CD8-positive, alpha-beta memory T cell (primary cell): ENCODE data around the gene LRIT3. TPM values are rescaled to one million over a fixed set of nuclear protein-coding genes. Genes with fewer than 3 reads are reported as not detected.

Experiments
- CTCF ChIA-PET: fragments of 350-600 bp; sonication (Branson Sonifier 250); formaldehyde crosslinking; loops from one replicate; lab custom pipeline; 2021; ENCODE audit warnings: antibody characterized with exemption; lab: Charles Lee
- POLR2A ChIA-PET: fragments of 350-600 bp; sonication (Branson Sonifier 250); formaldehyde crosslinking; loops from one replicate; lab custom pipeline; 2021; ENCODE audit warnings: antibody characterized with exemption; lab: Charles Lee
- DNase-seq, 5 donors: peaks; one replicate each; pipeline versions ENCODE4 v3.0.0 to v3.0.0-alpha.2; 2020 to 2022; ENCODE audit warnings: mixed read lengths in 1 of 5
- H3K27ac ChIP-seq: one replicate; pipeline ENCODE4 v1.7.0; 2013; ENCODE audit warnings: low read depth, mild to moderate bottlenecking, low read length, moderate library complexity
- H3K27me3 ChIP-seq: 2 replicates; pipeline ENCODE4 v1.7.0; 2013; ENCODE audit warnings: low read length, mild to moderate bottlenecking; ENCODE audit not compliant: insufficient read depth, poor library complexity, severe bottlenecking
- H3K36me3 ChIP-seq: 2 replicates; pipeline ENCODE4 v1.7.0; 2013; ENCODE audit warnings: mild to moderate bottlenecking, low read length, moderate library complexity; ENCODE audit not compliant: insufficient read depth
- H3K4me1 ChIP-seq: 2 replicates; pipeline ENCODE4 v1.7.0; 2013; ENCODE audit warnings: mild to moderate bottlenecking, low read length, moderate library complexity; ENCODE audit not compliant: insufficient read depth
- H3K4me3 ChIP-seq: 2 replicates; pipeline ENCODE4 v1.7.0; 2013; ENCODE audit warnings: mild to moderate bottlenecking, low read length
- H3K9me3 ChIP-seq: 2 replicates; pipeline ENCODE4 v1.7.0; 2013; ENCODE audit warnings: mild to moderate bottlenecking, low read length
- H3K27ac Mint-ChIP-seq, 8 donors: one replicate each; pipeline ENCODE4 v1.8.0; 2020 to 2021; ENCODE audit warnings: mixed read lengths in 8 of 8, mild to moderate bottlenecking in 6 of 8, inconsistent platforms in 3 of 8, moderate library complexity in 3 of 8
- H3K27me3 Mint-ChIP-seq, 2 donors: one replicate each; pipeline ENCODE4 v1.8.0; 2020 to 2021; ENCODE audit warnings: mixed read lengths in 2 of 2, mild to moderate bottlenecking in 1 of 2, moderate library complexity in 1 of 2
- H3K36me3 Mint-ChIP-seq, 3 donors: one replicate each; pipeline ENCODE4 v1.8.0; 2020 to 2021; ENCODE audit warnings: mixed read lengths in 3 of 3, inconsistent platforms in 1 of 3, mild to moderate bottlenecking in 1 of 3
- H3K4me1 Mint-ChIP-seq, 3 donors: one replicate each; pipeline ENCODE4 v1.8.0; 2020 to 2021; ENCODE audit warnings: mixed read lengths in 3 of 3, inconsistent platforms in 1 of 3, mild to moderate bottlenecking in 1 of 3
- H3K4me3 Mint-ChIP-seq, 7 donors: one replicate each; pipeline ENCODE4 v1.8.0; 2020 to 2021; ENCODE audit warnings: mixed read lengths in 7 of 7, mild to moderate bottlenecking in 6 of 7, moderate library complexity in 4 of 7, inconsistent platforms in 2 of 7
- H3K9me3 Mint-ChIP-seq, 5 donors: one replicate each; pipeline ENCODE4 v1.8.0; 2020 to 2022; ENCODE audit warnings: mixed read lengths in 5 of 5, mild to moderate bottlenecking in 3 of 5, moderate library complexity in 2 of 5, inconsistent platforms in 1 of 5
- polyA plus RNA-seq: library from polyadenylated mRNA; unstranded; fragments of 300-500 nt; fragmentation: Illumina TruSeq; gene quantifications from one replicate; pipeline ENCODE4 v1.2.3, GENCODE V29; 2021
- total RNA-seq, 2 experiments: library from RNA; stranded (reverse); gene quantifications; one replicate each; pipeline ENCODE4 v1.2.3, GENCODE V29; 2021

The LRIT3 gene
- total and polyA plus RNA-seq, 3 experiments from 2014 or later: 0.20 to 0.24 TPM; not detected in 1

DNA sequence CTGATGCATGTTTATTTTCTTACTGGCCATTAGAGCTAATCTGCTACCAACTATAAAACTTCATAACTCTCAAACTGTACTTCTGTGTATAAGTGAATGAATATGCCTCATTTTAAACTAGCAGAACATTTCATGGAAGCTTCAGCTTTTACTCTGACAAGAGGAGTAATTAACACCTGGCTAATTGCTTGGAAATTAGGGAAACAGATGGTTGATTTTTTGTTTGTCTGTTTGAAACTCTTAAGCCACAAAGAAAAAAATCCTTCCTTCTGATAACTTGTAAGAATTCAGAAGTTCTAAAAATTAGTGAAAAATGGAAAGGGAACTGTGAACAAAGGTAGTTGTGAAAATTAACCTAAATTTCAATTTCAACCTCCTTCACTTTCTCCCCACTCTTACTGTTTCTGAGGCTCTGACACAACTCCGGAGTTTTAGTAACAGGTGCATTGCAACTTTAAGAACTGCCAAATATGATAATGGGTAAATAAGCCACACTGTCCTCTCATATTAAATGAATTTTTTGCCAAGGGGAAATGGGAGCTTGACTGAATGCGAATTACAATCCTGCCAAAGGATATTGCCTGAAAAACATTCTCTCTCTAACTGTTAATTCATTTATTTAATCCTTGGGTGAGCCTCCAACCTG, 65.8 kb downstream of the LRIT3 start:
- Mint-ChIP-seq H3K36me3 (peaks cover 0 to 2% (median 0%) of the 10 kb centered on the region in 3 donors), H3K27ac (no peak overlapping the region), H3K27me3 (peaks cover 5 to 48% of the 10 kb centered on the region in 2 donors), H3K4me3 (no peak overlapping the region), H3K4me1 (no peaks in the 10 kb centered on the region), H3K9me3 (no peaks in the 10 kb centered on the region)
- Histone ChIP-seq H3K9me3 (no peaks in the 10 kb centered on the region), H3K36me3 (no peaks in the 10 kb centered on the region), H3K27me3 (no peaks in the 10 kb centered on the region), H3K4me3 (no peak overlapping the region), H3K27ac (no peak overlapping the region), H3K4me1 (no peaks in the 10 kb centered on the region)
- ChIA-PET POLR2A (no interaction called here), CTCF (no interaction called here)
- DNase-seq: no peak

DNA sequence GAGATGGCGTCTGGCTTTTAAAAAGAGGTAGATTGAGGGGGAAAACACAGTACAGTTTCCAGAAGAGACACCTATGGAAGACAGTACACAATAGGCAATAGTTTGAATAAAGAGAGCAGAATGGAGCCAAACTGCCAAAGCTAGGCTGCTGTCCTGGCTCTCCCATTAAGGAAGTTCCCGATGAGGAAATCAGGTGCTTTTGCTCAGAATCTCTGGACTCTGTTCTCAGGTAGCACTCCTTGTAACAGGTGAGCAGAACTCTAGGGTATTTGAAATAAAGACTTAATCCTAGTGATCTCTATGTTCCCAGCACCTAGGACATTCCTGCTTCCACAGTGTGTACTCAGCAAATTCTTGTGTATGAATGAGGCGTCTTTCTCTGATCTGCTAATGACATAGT, 66.4 kb downstream of the LRIT3 start:
- Mint-ChIP-seq H3K36me3 (peaks cover 0 to 2% (median 0%) of the 10 kb centered on the region in 3 donors), H3K27ac (no peak overlapping the region), H3K9me3 (no peaks in the 10 kb centered on the region), H3K4me1 (no peaks in the 10 kb centered on the region), H3K27me3 (peaks cover 5 to 48% of the 10 kb centered on the region in 2 donors), H3K4me3 (no peak overlapping the region)
- no peak overlapping the region for H3K4me3 ChIP-seq
- DNase-seq: no peak
- ChIA-PET POLR2A (no interaction called here), CTCF (no interaction called here)
- no peak overlapping the region for H3K27ac ChIP-seq
- no peaks in the 10 kb centered on the region for H3K36me3 ChIP-seq
- no peaks in the 10 kb centered on the region for H3K9me3 ChIP-seq
- no peaks in the 10 kb centered on the region for H3K27me3 ChIP-seq
- H3K4me1 ChIP-seq: no peaks in the 10 kb centered on the region

GRCh38 chr4:109915385-109916026, 67.6 kb downstream of the LRIT3 start:
- Histone ChIP-seq H3K4me1 (no peaks in the 10 kb centered on the region), H3K27me3 (no peaks in the 10 kb centered on the region), H3K9me3 (no peaks in the 10 kb centered on the region), H3K27ac (no peak overlapping the region), H3K4me3 (no peak overlapping the region), H3K36me3 (no peaks in the 10 kb centered on the region)
- no peak overlapping the region for H3K27ac Mint-ChIP-seq
- no peak for DNase-seq
- peaks cover 5 to 47% of the 10 kb centered on the region in 2 donors for H3K27me3 Mint-ChIP-seq
- CTCF ChIA-PET: no interaction called here
- H3K36me3 Mint-ChIP-seq: peaks cover 0 to 2% (median 0%) of the 10 kb centered on the region in 3 donors
- no peaks in the 10 kb centered on the region for H3K9me3 Mint-ChIP-seq
- H3K4me1 Mint-ChIP-seq: no peaks in the 10 kb centered on the region
- H3K4me3 Mint-ChIP-seq: no peak overlapping the region
- POLR2A ChIA-PET: no interaction called here

DNA sequence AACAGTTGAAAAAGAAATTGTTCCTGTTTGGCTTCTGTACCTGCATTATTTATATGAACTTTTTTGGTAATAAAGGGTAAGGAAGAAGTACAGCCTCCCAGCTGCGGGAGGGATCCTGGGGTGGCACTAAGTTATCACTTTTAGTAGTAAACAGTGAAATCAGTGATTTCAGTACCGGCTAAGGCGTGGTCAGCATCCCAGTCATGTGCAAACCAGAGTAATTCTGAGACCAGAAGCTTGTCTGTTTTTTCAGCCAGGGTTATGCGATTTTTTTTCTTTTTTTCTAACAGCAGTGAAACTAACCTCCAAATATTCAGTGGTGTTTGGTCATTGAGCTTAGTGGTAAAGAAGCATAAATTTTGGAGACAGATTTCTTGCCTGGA, 68.1 kb downstream of the LRIT3 start:
- no peaks in the 10 kb centered on the region for H3K4me1 ChIP-seq
- POLR2A ChIA-PET: no interaction called here
- CTCF ChIA-PET: interaction anchor here (1.1 kb wide), 1 partner anchor 10 kb away, joined by 4 read pairs; no protein-coding TSS in a partner anchor
- Mint-ChIP-seq H3K27me3 (peaks cover 5 to 47% of the 10 kb centered on the region in 2 donors), H3K4me3 (no peak overlapping the region), H3K36me3 (peaks cover 0 to 2% (median 0%) of the 10 kb centered on the region in 3 donors), H3K9me3 (no peaks in the 10 kb centered on the region), H3K4me1 (no peaks in the 10 kb centered on the region), H3K27ac (no peak overlapping the region)
- H3K9me3 ChIP-seq: no peaks in the 10 kb centered on the region
- no peaks in the 10 kb centered on the region for H3K27me3 ChIP-seq
- H3K27ac ChIP-seq: no peak overlapping the region
- DNase-seq: no peak
- H3K36me3 ChIP-seq: no peaks in the 10 kb centered on the region
- no peak overlapping the region for H3K4me3 ChIP-seq

DNA sequence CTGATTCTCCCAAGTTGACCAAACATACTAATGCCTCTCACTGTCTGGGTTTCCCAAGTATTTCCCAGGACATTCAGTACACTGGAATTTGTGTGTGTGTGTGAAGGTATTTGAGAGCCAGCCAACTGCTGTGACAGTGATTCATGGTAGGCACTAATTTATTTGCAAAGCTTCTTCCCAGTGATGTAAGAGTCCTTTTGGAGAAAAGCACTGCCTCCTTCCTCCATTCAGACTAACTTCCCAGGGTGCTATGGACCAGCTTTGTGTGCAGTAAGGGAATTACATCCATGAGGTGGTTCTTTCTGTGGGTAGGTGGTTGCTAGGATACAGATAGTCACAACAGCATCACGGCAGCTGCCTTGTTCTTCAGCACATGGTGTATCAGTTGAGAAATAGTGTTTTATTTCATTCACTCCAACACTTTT, 73.5 kb downstream of the LRIT3 start:
- Histone ChIP-seq H3K36me3 (no peaks in the 10 kb centered on the region), H3K27ac (no peak overlapping the region), H3K9me3 (no peaks in the 10 kb centered on the region), H3K4me1 (no peaks in the 10 kb centered on the region), H3K27me3 (no peaks in the 10 kb centered on the region), H3K4me3 (no peak overlapping the region)
- H3K9me3 Mint-ChIP-seq: no peaks in the 10 kb centered on the region
- no peaks in the 10 kb centered on the region for H3K36me3 Mint-ChIP-seq
- H3K27me3 Mint-ChIP-seq: peaks cover 2 to 9% of the 10 kb centered on the region in 2 donors
- DNase-seq: no peak
- ChIA-PET POLR2A (no interaction called here), CTCF (no interaction called here)
- H3K4me3 Mint-ChIP-seq: no peak overlapping the region
- H3K4me1 Mint-ChIP-seq: peaks cover 1 to 7% (median 3%) of the 10 kb centered on the region in 3 donors
- no peak overlapping the region for H3K27ac Mint-ChIP-seq

Other genes with a start within 250 kb of the LRIT3 start
- 10 to 100 TPM; 14.9 to 15.4 TPM for gene CASP6, start 144.7 kb upstream of the LRIT3 start, total RNA-seq
- 61.0 TPM for gene CASP6, start 144.7 kb upstream of the LRIT3 start, polyA plus RNA-seq
- 10 to 100 TPM; 16.8 to 23.0 TPM for gene PLA2G12A, start 118.0 kb upstream of the LRIT3 start, total RNA-seq
- gene PLA2G12A, start 118.0 kb upstream of the LRIT3 start, polyA plus RNA-seq: 44.5 TPM
- gene CFI, start 46.1 kb upstream of the LRIT3 start, total RNA-seq: under 1 TPM in 1 of 2 experiments, not detected in 1; 0.13 TPM
- not detected for gene CFI, start 46.1 kb upstream of the LRIT3 start, polyA plus RNA-seq
- gene GAR1, start 32.3 kb upstream of the LRIT3 start, total RNA-seq: 10 to 100 TPM; 62.2 to 63.9 TPM
- 17.8 TPM for gene GAR1, start 32.3 kb upstream of the LRIT3 start, polyA plus RNA-seq
- under 1 TPM; 0.16 to 0.44 TPM for gene RRH, start 20.1 kb upstream of the LRIT3 start, total RNA-seq
- not detected for gene RRH, start 20.1 kb upstream of the LRIT3 start, polyA plus RNA-seq
- gene EGF, start 64.8 kb downstream of the LRIT3 start, total RNA-seq: not detected
- not detected for gene EGF, start 64.8 kb downstream of the LRIT3 start, polyA plus RNA-seq